GM12878 (cell line): ENCODE data around the gene KBTBD3. TPM values are rescaled to one million over a fixed set of nuclear protein-coding genes. Genes with fewer than 3 reads are reported as not detected.

ENCODE experiments used
- ATAC-seq: fragments of 200-7000 bp; cut with Tn5 transposase; 3 replicates; pipeline ENCODE4 v1.9.1; 2020; ENCODE audit warnings: mild to moderate bottlenecking, moderate library complexity
- BruUV-seq: library from RNA; stranded (reverse); fragments of 400-500 nt; replicated peaks from 2 replicates; lab custom pipeline; 2021; lab: Mats Ljungman, UMichigan
- CTCF ChIA-PET: fragments of 300-600 bp; sonication (Branson Sonifier 250); formaldehyde crosslinking; extraction: SDS; loops from one replicate; lab custom pipeline; 2021; ENCODE audit warnings: inconsistent platforms; lab: Yijun Ruan, JAX
- POLR2A ChIA-PET: fragments of 350-600 bp; formaldehyde crosslinking; extraction: SDS; loops from one replicate; lab custom pipeline; 2021; ENCODE audit warnings: inconsistent platforms; lab: Charles Lee
- RAD21 ChIA-PET: fragments of 300-600 bp; sonication (Branson Sonifier 250); formaldehyde crosslinking; loops from one replicate; lab custom pipeline; 2023; ENCODE audit warnings: antibody characterized with exemption; ENCODE audit not compliant: unreplicated experiment; lab: Charles Lee
- SMC1A ChIA-PET: fragments of 300-600 bp; sonication (Branson Sonifier 250); formaldehyde crosslinking; loops from one replicate; lab custom pipeline; 2023; ENCODE audit not compliant: unreplicated experiment, uncharacterized antibody; lab: Charles Lee
- DNase-seq: peaks from one replicate; pipeline ENCODE4 v3.0.0-alpha.2; 2011; ENCODE audit warnings: low read depth, low spot score
- FAIRE-seq: peaks from 3 replicates; lab custom pipeline; 2011; peaks lifted over from hg19 to GRCh38; lab: Jason Lieb, UNC
- H2AFZ ChIP-seq: 2 replicates; pipeline ENCODE4 v1.6.0; 2011; ENCODE audit warnings: low read depth, low read length, control low read depth; ENCODE audit not compliant: control insufficient read depth
- H3K27ac ChIP-seq: 2 replicates; pipeline ENCODE4 v1.5.1; 2011; ENCODE audit warnings: control low read depth; ENCODE audit not compliant: control insufficient read depth, insufficient read depth
- H3K27me3 ChIP-seq, 2 experiments: replicated peaks in 1 of 2; 2 replicates each; pipeline versions ENCODE4 v1.6.0 to v1.6.1; 2011; ENCODE audit warnings: low read length in 1 of 2; ENCODE audit not compliant: control insufficient read depth in 2 of 2, insufficient read depth in 2 of 2
- H3K36me3 ChIP-seq, 2 experiments: 2 replicates each; pipeline ENCODE4 v1.5.1; 2011; ENCODE audit warnings: low read length in 1 of 2; ENCODE audit not compliant: control insufficient read depth in 2 of 2, insufficient read depth in 2 of 2
- H3K4me1 ChIP-seq: 2 replicates; pipeline ENCODE4 v1.6.1; 2011; ENCODE audit warnings: mild to moderate bottlenecking, low read length, moderate library complexity, mixed read lengths; ENCODE audit not compliant: control insufficient read depth, insufficient read depth
- H3K4me2 ChIP-seq: 2 replicates; pipeline ENCODE4 v1.6.0; 2011; ENCODE audit warnings: control low read depth; ENCODE audit not compliant: control insufficient read depth, insufficient read depth
- H3K4me3 ChIP-seq: fragments of 200-600 bp; sonication (generic); 2 replicates; pipeline ENCODE4 v1.5.1; 2016
- H3K79me2 ChIP-seq: 2 replicates; pipeline ENCODE4 v1.6.0; 2011; ENCODE audit warnings: low read length; ENCODE audit not compliant: control insufficient read depth, insufficient read depth
- H3K9ac ChIP-seq: 2 replicates; pipeline ENCODE4 v1.8.0; 2011; ENCODE audit warnings: low read length, control low read depth, mixed read lengths; ENCODE audit not compliant: control insufficient read depth, insufficient read depth
- H3K9me3 ChIP-seq: replicated peaks from 3 replicates; pipeline ENCODE4 v1.5.1; 2011; ENCODE audit warnings: mild to moderate bottlenecking, low read length; ENCODE audit not compliant: control insufficient read depth, insufficient read depth
- H4K20me1 ChIP-seq: 2 replicates; pipeline ENCODE4 v1.6.0; 2011; ENCODE audit not compliant: control insufficient read depth, insufficient read depth
- BHLHE40 ChIP-seq, 2 experiments: fragments of 450-650 bp in 1 of 2; IDR thresholded peaks; 2 replicates each; pipeline ENCODE4 v1.6.1; 2011 to 2017; ENCODE audit warnings: low read depth in 2 of 2, borderline replicate concordance in 1 of 2, improper control_type of control experiment in 1 of 2, low read length in 1 of 2, mild to moderate bottlenecking in 1 of 2
- CTCF ChIP-seq, 3 experiments: IDR thresholded peaks in 2 of 3; conservative IDR thresholded peaks in 1 of 3; 2 replicates each; pipeline ENCODE4 v1.5.1; 2011; ENCODE audit warnings: low read depth in 3 of 3, low read length in 3 of 3, mild to moderate bottlenecking in 3 of 3, control low read depth in 2 of 3, moderate library complexity in 2 of 3, inconsistent platforms in 1 of 3, mixed read lengths in 1 of 3; ENCODE audit not compliant: control insufficient read depth in 2 of 3, insufficient read depth in 1 of 3; ENCODE audit errors: extremely low read depth in 1 of 3
- HDAC2 ChIP-seq: fragments of 200-600 bp; sonication (generic); IDR thresholded peaks from 2 replicates; pipeline ENCODE4 v1.6.1; 2017
- MTA3 ChIP-seq: IDR thresholded peaks from 2 replicates; pipeline ENCODE4 v1.6.1; 2012; ENCODE audit warnings: low read length, inconsistent platforms, borderline replicate concordance
- NR2C1 ChIP-seq: fragments of 450-650 bp; IDR thresholded peaks from 2 replicates; pipeline ENCODE4 v1.6.1; 2017; ENCODE audit warnings: antibody characterized with exemption, mild to moderate bottlenecking, moderate library complexity
- RBBP5 ChIP-seq: fragments of 200-600 bp; sonication (generic); conservative IDR thresholded peaks from 2 replicates; pipeline ENCODE4 v1.6.1; 2016
- SMAD5 ChIP-seq: IDR thresholded peaks from 2 replicates; pipeline ENCODE4 v1.6.1; 2016; ENCODE audit warnings: antibody characterized with exemption, low read depth
- SP1 ChIP-seq: IDR thresholded peaks from one replicate; pipeline ENCODE4 v1.6.1; 2011; ENCODE audit warnings: low read depth, low read length
- STAT1 ChIP-seq: fragments of 450-650 bp; conservative IDR thresholded peaks from 2 replicates; pipeline ENCODE4 v1.6.1; 2014; ENCODE audit warnings: antibody characterized with exemption, mild to moderate bottlenecking
- TAF1 ChIP-seq: IDR thresholded peaks from 2 replicates; pipeline ENCODE4 v1.6.1; 2011; ENCODE audit warnings: mild to moderate bottlenecking, low read depth, low read length, borderline replicate concordance
- TCF12 ChIP-seq: IDR thresholded peaks from 2 replicates; pipeline ENCODE4 v1.6.1; 2011; ENCODE audit warnings: low read depth, mild to moderate bottlenecking, low read length
- YBX1 ChIP-seq: fragments of 450-650 bp; IDR thresholded peaks from 2 replicates; pipeline ENCODE4 v1.6.1; 2016; ENCODE audit warnings: antibody characterized with exemption
- YY1 ChIP-seq: IDR thresholded peaks from 2 replicates; pipeline ENCODE4 v1.6.1; 2011; ENCODE audit warnings: low read depth, mild to moderate bottlenecking, low read length
- WGBS: methylation state at CpG from one replicate; pipeline ENCODE4 v1.1.6; 2016; ENCODE audit warnings: low lambda C conversion rate; ENCODE audit not compliant: insufficient replicate concordance, insufficient coverage; ENCODE audit errors: missing lambda C conversion rate; 5-methylcytosine and 5-hydroxymethylcytosine counted together
- in situ Hi-C: fragments of 300-500 bp; cut with MboI; formaldehyde crosslinking; loops from 9 replicates; pipeline ENCODE4 v1.14.3; 2018; ENCODE audit warnings: mixed read lengths
- intact Hi-C: fragments of 100-400 bp; cut with micrococcal nuclease; formaldehyde crosslinking; loops from one replicate; pipeline ENCODE4 v1.14.2; 2022; ENCODE audit not compliant: unreplicated experiment
- polyA plus RNA-seq, 11 experiments: library from polyadenylated mRNA; depleted of rRNA in 4 of 11; unstranded in 6 of 11; stranded (reverse) in 5 of 11; fragments of >200 nt; fragmentation: Nextera tagmentation in 4 of 11; fragmentation: Illumina TruSeq in 1 of 11; extraction: Ambion mirVana in 4 of 11; extraction: Trizol in 1 of 11; gene quantifications; 1 replicate in 1 of 11; 2 replicates in 10 of 11; pipeline versions ENCODE4 v1.2.1 to v1.2.3, GENCODE V29; 2011 to 2016; ENCODE audit warnings: inconsistent platforms in 2 of 11, missing spikeins in 2 of 11, low read depth in 1 of 11
- total RNA-seq, 4 experiments: library from RNA; depleted of rRNA in 3 of 4; stranded (reverse); fragments of >200 nt in 3 of 4; fragmentation: Illumina TruSeq in 1 of 4; extraction: Trizol in 1 of 4; gene quantifications; 2 replicates each; pipeline versions ENCODE4 v1.2.1 to v1.2.3, GENCODE V29; 2013 to 2021
- TF ChIP-seq, protein P1 (sequence below): IDR thresholded peaks from 2 replicates; pipeline ENCODE4 v1.6.1; 2012; ENCODE audit warnings: mild to moderate bottlenecking, low read depth, low read length
- TF ChIP-seq, protein P2 (sequence below): IDR thresholded peaks from 2 replicates; pipeline ENCODE4 v1.6.1; 2011; ENCODE audit warnings: borderline replicate concordance, low read depth, mild to moderate bottlenecking, moderate library complexity, low read length; ENCODE audit not compliant: insufficient read depth, poor library complexity, severe bottlenecking

The KBTBD3 gene
- total and polyA plus RNA-seq, 10 of the 15 experiments (the other 5 are each of a cell fraction or from before 2014, with no cell fraction given): 1.9 to 18.1 (median 8.4) TPM

GRCh38 chr11:106105986-106106385, 28.8 kb upstream of the KBTBD3 start (continued):
- no peak for TF ChIP-seq RBBP5
- TF ChIP-seq, protein P1, sequence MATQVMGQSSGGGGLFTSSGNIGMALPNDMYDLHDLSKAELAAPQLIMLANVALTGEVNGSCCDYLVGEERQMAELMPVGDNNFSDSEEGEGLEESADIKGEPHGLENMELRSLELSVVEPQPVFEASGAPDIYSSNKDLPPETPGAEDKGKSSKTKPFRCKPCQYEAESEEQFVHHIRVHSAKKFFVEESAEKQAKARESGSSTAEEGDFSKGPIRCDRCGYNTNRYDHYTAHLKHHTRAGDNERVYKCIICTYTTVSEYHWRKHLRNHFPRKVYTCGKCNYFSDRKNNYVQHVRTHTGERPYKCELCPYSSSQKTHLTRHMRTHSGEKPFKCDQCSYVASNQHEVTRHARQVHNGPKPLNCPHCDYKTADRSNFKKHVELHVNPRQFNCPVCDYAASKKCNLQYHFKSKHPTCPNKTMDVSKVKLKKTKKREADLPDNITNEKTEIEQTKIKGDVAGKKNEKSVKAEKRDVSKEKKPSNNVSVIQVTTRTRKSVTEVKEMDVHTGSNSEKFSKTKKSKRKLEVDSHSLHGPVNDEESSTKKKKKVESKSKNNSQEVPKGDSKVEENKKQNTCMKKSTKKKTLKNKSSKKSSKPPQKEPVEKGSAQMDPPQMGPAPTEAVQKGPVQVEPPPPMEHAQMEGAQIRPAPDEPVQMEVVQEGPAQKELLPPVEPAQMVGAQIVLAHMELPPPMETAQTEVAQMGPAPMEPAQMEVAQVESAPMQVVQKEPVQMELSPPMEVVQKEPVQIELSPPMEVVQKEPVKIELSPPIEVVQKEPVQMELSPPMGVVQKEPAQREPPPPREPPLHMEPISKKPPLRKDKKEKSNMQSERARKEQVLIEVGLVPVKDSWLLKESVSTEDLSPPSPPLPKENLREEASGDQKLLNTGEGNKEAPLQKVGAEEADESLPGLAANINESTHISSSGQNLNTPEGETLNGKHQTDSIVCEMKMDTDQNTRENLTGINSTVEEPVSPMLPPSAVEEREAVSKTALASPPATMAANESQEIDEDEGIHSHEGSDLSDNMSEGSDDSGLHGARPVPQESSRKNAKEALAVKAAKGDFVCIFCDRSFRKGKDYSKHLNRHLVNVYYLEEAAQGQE: no peak

- FAIRE-seq (no peak), DNase-seq (no peak), ATAC-seq (no peak)
- no peaks in the 10 kb centered on the region for H3K4me1 ChIP-seq
- no peaks in the 10 kb centered on the region for H3K9me3 ChIP-seq
- H2AFZ ChIP-seq: no peak overlapping the region
- in situ Hi-C loops (no loop called here), intact Hi-C loops (no loop called here)
- no peaks in the 10 kb centered on the region for H3K79me2 ChIP-seq
- no peak overlapping the region for H3K4me2 ChIP-seq
- no peak overlapping the region for H3K9ac ChIP-seq
- ChIA-PET RAD21 (no interaction called here), SMC1A (interaction anchor here (0.7 to 2.8 kb wide), 2 partner anchors 11 to 16 kb away, joined by 3 to 14 read pairs; no protein-coding TSS in a partner anchor), POLR2A (no interaction called here), CTCF (no interaction called here)
- BruUV-seq: no TSS peak
- no peaks in the 10 kb centered on the region for H4K20me1 ChIP-seq
- H3K4me3 ChIP-seq: no peak overlapping the region
- no peaks in the 10 kb centered on the region for H3K27me3 ChIP-seq
- 50% methylated on average over 1 of the region's 1 CpG for WGBS
- TF ChIP-seq MTA3 (no peak), BHLHE40 (IDR thresholded peaks at IDR 0.05; ENCODE audit: borderline replicate concordance in 1 of 2, low read depth in 2 of 2, low read length in 1 of 2) (no peak), NR2C1 (no peak), STAT1 (no peak), YBX1 (no peak), SP1 (no peak), HDAC2 (no peak), CTCF (IDR thresholded peaks at IDR 0.05 in 2 of 3, conservative IDR thresholded peaks at IDR 0.05 in 1 of 3; ENCODE audit: control insufficient read depth in 2 of 3, extremely low read depth in 1 of 3, insufficient read depth in 1 of 3, low read depth in 3 of 3, low read length in 3 of 3) (no peak), SMAD5 (no peak), TCF12 (no peak), YY1 (no peak), TAF1 (no peak)
- TF ChIP-seq, protein P2, sequence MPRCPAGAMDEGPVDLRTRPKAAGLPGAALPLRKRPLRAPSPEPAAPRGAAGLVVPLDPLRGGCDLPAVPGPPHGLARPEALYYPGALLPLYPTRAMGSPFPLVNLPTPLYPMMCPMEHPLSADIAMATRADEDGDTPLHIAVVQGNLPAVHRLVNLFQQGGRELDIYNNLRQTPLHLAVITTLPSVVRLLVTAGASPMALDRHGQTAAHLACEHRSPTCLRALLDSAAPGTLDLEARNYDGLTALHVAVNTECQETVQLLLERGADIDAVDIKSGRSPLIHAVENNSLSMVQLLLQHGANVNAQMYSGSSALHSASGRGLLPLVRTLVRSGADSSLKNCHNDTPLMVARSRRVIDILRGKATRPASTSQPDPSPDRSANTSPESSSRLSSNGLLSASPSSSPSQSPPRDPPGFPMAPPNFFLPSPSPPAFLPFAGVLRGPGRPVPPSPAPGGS: no peak
- H3K27ac ChIP-seq: no peak overlapping the region
- peaks cover 0 to 3% of the 10 kb centered on the region in 2 experiments; a peak in 1 of 4 replicates for H3K36me3 ChIP-seq
Observed at GRCh38 chr11:106101819-106102218, 24.7 kb upstream of the KBTBD3 start.
